SH-SY5Y (cell line): ENCODE measurements around the gene SETD4.

Experiments used
- GATA2 ChIP-seq: IDR thresholded peaks from 2 replicates; pipeline ENCODE4 v1.6.1; 2011; ENCODE audit warnings: mild to moderate bottlenecking, low read depth, low read length
- GATA3 ChIP-seq: IDR thresholded peaks from 2 replicates; pipeline ENCODE4 v1.6.1; 2011; ENCODE audit warnings: low read depth, mild to moderate bottlenecking, low read length, moderate library complexity

DNA sequence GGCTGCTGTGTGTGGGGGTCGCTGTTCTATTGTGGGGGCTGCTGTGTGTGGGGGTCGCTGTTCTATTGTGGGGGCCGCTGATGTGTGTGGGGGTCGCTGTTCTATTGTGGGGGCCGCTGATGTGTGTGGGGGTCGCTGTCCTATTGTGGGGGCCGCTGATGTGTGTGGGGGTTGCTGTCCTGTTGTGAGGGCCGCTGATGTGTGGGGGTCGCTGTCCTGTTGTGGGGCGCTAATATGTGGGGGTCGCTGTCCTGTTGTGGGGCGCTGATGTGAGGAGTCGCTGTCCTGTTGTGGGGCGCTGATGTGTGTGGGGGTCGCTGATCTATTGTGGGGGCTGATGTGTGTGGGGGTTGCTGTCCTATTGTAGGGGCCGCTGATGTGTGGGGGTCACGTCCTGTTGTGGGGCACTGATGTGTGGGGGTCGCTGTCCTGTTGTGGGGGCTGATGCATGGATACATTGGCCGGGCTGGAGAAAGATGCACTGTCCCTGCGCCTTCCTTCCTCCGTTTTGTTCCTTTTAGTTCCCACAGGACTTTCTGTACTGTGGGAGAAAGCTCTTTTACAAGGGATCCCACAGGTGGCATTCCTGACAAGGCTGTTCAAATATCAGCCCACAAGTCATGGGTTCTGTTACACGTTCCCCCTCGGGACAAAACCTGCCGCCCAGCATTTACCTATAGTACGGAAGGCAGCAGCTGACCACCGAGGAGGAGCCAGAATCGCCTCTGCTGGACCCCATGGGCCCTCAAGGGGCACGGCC, 27.5 kb downstream of the SETD4 start:
- no peak for TF ChIP-seq GATA2
- no peak for TF ChIP-seq GATA3
